ENCODE data around the gene SMYD2.

DNA sequence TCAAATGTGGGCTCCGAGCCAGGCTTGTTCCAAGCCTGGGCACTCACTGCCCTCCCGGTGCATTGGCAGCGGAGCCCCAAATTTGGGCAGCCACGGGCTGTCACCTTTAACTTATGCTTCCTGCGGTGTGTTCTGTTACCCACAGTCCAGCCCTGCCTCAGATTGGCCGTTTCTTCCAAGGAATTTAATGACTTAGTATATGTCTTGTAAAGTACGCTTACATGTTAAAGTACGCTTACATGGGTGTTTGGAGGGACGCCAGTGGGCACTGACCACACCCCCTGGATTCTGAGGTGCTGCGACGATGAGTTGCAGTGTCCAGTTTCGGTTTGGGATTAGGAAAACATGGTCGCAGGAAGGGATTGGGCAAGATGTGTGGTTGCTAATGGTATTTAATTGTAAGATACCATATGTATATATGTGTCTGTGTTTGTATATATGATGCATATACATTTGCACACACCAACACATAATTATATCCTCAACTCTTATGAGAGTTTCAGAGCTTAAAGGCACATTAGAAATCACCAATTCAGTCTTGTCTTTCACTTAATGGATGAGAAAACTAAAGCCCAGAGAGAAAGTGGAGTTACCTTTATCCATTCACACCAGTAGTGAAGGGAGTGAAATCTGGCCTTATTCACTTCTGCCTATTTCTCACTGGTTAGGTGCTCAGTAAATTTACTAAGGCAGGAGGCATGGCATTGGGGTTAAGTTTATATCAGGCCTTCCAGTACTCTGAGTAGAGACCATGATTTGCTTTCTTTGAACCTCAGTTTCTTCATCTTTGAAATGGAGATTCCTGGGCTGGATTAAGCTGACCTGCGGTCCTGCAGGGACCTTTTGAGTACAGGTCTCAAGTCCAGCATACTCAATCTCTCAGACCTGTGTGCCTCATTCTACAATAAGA, 1.0 kb downstream of the SMYD2 start:
- TF ChIP-seq POLR2A (IDR thresholded peaks at IDR 0.05) (no peak), CTCF (IDR thresholded peaks at IDR 0.05) (no peak)
